ENCODE data around the gene CERCAM. TPM values are rescaled to one million over a fixed set of nuclear protein-coding genes. Genes with fewer than 3 reads are reported as not detected.

CERCAM gene
- total and polyA plus RNA-seq, 8 donors, result 13.0 to 29.9 (median 18.8) TPM

GRCh38 chr9:128393145-128393775 is 27.4 kb upstream of the CERCAM start:
- H3K9me3 ChIP-seq, result no peaks in the 10 kb centered on the region
- TF ChIP-seq CTCF (IDR thresholded peaks at IDR 0.05), result no peak
- no peaks in the 10 kb centered on the region for H3K4me1 ChIP-seq
- intact Hi-C loops (cut with DNase I), result no loop called here
- H3K4me3 ChIP-seq, result no peak overlapping the region
- FAIRE-seq, result no peak
- 83 to 88% methylated on average over 51 to 56 of the region's 56 CpGs for WGBS, 2 donors
- DNase-seq, result peak in 1 of 6 donors; percentile 66
- peaks cover 0 to 23% (median 9%) of the 10 kb centered on the region in 3 donors for H3K36me3 ChIP-seq
- H3K27me3 ChIP-seq, result no peaks in the 10 kb centered on the region
- no peak overlapping the region for H3K27ac ChIP-seq
- ATAC-seq, result no peak

DNA sequence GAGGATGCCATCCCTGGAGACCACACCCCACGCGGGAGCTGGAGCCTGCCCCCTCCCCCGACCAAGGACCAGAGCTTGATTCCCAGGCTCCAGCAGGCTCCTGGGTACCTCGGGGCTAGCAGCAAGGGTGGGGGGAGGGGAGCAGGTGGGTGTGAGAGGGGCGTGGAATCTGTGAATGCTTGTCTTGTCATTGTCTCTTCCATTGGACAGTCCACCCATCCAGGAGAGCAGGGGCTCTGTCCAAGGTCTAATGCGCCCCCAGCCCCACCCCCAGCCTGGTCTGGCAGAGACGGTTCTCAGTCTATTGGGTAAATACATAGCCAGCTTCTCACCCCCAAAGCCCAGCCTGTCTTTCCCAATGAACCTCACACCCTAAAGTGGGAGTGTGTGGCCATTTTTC is 26.7 kb upstream of the CERCAM start:
- Histone ChIP-seq H3K9me3 (no peaks in the 10 kb centered on the region), H3K4me1 (no peaks in the 10 kb centered on the region), H3K36me3 (peaks cover 0 to 16% (median 9%) of the 10 kb centered on the region in 3 donors), H3K4me3 (no peak overlapping the region), H3K27ac (no peak overlapping the region), H3K27me3 (no peaks in the 10 kb centered on the region)
- intact Hi-C loops (cut with DNase I), result no loop called here
- DNase-seq (no peak), ATAC-seq (no peak), FAIRE-seq (no peak)
- WGBS, 2 donors, result 62 to 65% methylated on average over 7 of the region's 7 CpGs
- TF ChIP-seq CTCF (IDR thresholded peaks at IDR 0.05), result no peak

DNA sequence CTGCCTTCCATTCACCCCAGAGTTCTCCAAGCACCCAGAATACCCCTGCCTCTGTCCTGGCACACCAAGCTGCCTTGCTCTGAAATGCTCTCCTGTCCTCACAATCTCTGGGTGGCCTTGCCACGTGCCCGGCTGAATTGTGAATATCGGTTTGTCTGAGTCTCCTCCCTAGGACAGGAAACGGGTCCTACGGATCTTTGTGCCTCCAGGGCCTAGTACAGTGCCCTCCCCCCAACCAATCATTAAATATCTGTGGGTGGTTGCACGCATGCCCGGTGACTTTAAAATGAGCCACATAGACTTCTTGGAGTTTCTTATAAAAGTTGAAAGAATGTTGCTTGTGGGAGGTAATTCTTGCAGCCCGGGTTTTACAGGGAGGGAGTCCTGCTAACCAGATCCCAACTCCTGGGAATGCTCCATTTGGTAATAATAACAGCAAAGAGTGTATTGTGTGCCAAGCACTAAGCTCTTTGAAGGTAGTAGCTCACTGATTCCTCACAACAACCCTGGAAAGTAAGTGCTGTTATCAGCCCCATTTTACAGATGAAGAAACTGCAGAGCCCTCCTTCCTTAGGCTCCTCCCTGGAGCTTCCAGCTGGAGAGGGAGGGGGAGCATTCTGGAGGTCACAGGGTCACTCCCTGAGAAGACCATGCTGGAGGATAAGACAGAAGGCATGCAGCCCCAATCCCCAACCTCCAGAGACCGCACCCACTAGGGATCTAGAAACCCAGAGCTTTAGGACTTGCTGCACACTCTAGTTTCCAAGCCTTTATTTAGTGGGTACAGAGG is 26.1 kb upstream of the CERCAM start:
- Histone ChIP-seq H3K27me3 (no peaks in the 10 kb centered on the region), H3K36me3 (peaks cover 0 to 12% (median 3%) of the 10 kb centered on the region in 3 donors), H3K4me1 (no peaks in the 10 kb centered on the region), H3K9me3 (no peaks in the 10 kb centered on the region), H3K4me3 (no peak overlapping the region), H3K27ac (no peak overlapping the region)
- intact Hi-C loops (cut with DNase I), result no loop called here
- FAIRE-seq (no peak), ATAC-seq (no peak), DNase-seq (no peak)
- 51 to 57% methylated on average over 9 of the region's 9 CpGs for WGBS, 2 donors
- TF ChIP-seq CTCF (IDR thresholded peaks at IDR 0.05), result no peak

DNA sequence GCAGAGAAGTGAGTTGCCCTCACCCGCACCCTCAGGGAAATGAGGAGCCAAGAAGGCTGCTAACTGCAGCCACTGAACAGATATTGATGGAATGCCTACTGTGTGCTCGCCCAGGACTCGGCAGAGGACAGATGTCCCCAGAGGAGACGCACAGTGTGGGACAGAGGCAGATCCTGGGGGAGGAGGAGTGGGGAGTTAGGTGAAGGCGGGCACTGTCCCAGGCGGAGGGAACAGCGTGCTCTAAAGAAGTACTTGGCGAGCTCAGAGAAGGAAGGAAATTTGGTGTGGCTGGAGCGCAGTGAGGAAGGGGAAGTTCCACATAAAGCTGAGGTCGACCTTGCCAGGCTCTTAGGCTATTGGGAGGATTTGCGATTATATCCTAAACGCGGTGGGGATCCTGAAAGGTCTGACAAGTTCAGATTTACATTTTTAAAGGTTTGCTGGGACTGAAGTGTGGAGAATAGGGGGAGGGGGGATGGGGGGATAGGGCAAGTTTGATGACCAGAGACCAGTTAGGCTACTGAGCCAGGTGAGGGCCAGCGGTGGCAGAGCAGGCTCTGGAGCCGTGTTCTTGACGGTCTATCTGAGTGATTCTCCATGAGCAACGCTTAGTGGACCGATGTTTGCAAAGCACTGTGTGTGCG is 23.6 kb upstream of the CERCAM start:
- DNase-seq (no peak), FAIRE-seq (no peak), ATAC-seq (peak in 3 of 4 donors; percentile 24 to 67 (median 44))
- Histone ChIP-seq H3K9me3 (no peaks in the 10 kb centered on the region), H3K27me3 (no peaks in the 10 kb centered on the region), H3K36me3 (peaks cover 0 to 7% (median 0%) of the 10 kb centered on the region in 3 donors), H3K4me3 (no peak overlapping the region), H3K27ac (no peak overlapping the region), H3K4me1 (no peaks in the 10 kb centered on the region)
- intact Hi-C loops (cut with DNase I), result no loop called here
- WGBS, 2 donors, result 6 to 7% methylated on average over 19 of the region's 19 CpGs
- TF ChIP-seq CTCF (IDR thresholded peaks at IDR 0.05), result no peak

Measured in pancreas (tissue), 10 donors.